ENCODE measurements around the gene MYO9B. TPM values are rescaled to one million over a fixed set of nuclear protein-coding genes. Genes with fewer than 3 reads are reported as not detected.
A peak's percentile ranks its signal among the peaks of the same experiment; 100 is the strongest.

The MYO9B gene
- total and polyA plus RNA-seq, 2 of the 13 experiments (the other 11 are each of a cell fraction or from before 2014, with no cell fraction given): 18.0 to 18.3 TPM

- TF ChIP-seq ZNF615 (CRISPR knock-in tag; IDR thresholded peaks at IDR 0.05; ENCODE audit: borderline replicate concordance): no peak
- TF ChIP-seq, protein P1, sequence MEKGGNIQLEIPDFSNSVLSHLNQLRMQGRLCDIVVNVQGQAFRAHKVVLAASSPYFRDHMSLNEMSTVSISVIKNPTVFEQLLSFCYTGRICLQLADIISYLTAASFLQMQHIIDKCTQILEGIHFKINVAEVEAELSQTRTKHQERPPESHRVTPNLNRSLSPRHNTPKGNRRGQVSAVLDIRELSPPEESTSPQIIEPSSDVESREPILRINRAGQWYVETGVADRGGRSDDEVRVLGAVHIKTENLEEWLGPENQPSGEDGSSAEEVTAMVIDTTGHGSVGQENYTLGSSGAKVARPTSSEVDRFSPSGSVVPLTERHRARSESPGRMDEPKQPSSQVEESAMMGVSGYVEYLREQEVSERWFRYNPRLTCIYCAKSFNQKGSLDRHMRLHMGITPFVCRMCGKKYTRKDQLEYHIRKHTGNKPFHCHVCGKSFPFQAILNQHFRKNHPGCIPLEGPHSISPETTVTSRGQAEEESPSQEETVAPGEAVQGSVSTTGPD (CRISPR knock-in tag; IDR thresholded peaks at IDR 0.05): no peak
- peak; percentile 12; the same call in 1 of the 2 replicates for TF ChIP-seq ETV5 (CRISPR knock-in tag; IDR thresholded peaks at IDR 0.05; ENCODE audit: borderline replicate concordance)
- TF ChIP-seq ARHGAP35 (CRISPR knock-in tag; IDR thresholded peaks at IDR 0.05; ENCODE audit: borderline replicate concordance): no peak
- TF ChIP-seq ZNF564 (CRISPR knock-in tag; IDR thresholded peaks at IDR 0.05): no peak
- no peak for TF ChIP-seq ZNF570 (CRISPR knock-in tag; IDR thresholded peaks at IDR 0.05; ENCODE audit: borderline replicate concordance)
- TF ChIP-seq HNF4A (CRISPR knock-in tag; IDR thresholded peaks at IDR 0.05): peak; percentile 81
- TF ChIP-seq ZSCAN9 (CRISPR knock-in tag; IDR thresholded peaks at IDR 0.05; ENCODE audit: borderline replicate concordance): peak; percentile 57; the same call in 1 of the 2 replicates
- no peak for TF ChIP-seq LCORL (IDR thresholded peaks at IDR 0.05)
- TF ChIP-seq LCORL (CRISPR knock-in tag; IDR thresholded peaks at IDR 0.05): peak; percentile 24; the same call in 1 of the 2 replicates
- TF ChIP-seq ZNF101 (CRISPR knock-in tag; IDR thresholded peaks at IDR 0.05; ENCODE audit: borderline replicate concordance, low read depth): no peak
- TF ChIP-seq ZBTB1 (CRISPR knock-in tag; IDR thresholded peaks at IDR 0.05; ENCODE audit: borderline replicate concordance): no peak
- TF ChIP-seq PLRG1 (conservative IDR thresholded peaks at IDR 0.05): no peak
- no peak for TF ChIP-seq ZNF724P (CRISPR knock-in tag; IDR thresholded peaks at IDR 0.05; ENCODE audit: borderline replicate concordance)
- no peak for TF ChIP-seq FIP1L1 (IDR thresholded peaks at IDR 0.05; ENCODE audit: borderline replicate concordance, insufficient read depth, low read depth, low read length)
- TF ChIP-seq NFYC (CRISPR knock-in tag; IDR thresholded peaks at IDR 0.05): no peak
- no peak for TF ChIP-seq SP140L (CRISPR knock-in tag; IDR thresholded peaks at IDR 0.05; ENCODE audit: borderline replicate concordance)
- no peak for TF ChIP-seq ZNF160 (CRISPR knock-in tag; IDR thresholded peaks at IDR 0.05)
- TF ChIP-seq, protein P2, sequence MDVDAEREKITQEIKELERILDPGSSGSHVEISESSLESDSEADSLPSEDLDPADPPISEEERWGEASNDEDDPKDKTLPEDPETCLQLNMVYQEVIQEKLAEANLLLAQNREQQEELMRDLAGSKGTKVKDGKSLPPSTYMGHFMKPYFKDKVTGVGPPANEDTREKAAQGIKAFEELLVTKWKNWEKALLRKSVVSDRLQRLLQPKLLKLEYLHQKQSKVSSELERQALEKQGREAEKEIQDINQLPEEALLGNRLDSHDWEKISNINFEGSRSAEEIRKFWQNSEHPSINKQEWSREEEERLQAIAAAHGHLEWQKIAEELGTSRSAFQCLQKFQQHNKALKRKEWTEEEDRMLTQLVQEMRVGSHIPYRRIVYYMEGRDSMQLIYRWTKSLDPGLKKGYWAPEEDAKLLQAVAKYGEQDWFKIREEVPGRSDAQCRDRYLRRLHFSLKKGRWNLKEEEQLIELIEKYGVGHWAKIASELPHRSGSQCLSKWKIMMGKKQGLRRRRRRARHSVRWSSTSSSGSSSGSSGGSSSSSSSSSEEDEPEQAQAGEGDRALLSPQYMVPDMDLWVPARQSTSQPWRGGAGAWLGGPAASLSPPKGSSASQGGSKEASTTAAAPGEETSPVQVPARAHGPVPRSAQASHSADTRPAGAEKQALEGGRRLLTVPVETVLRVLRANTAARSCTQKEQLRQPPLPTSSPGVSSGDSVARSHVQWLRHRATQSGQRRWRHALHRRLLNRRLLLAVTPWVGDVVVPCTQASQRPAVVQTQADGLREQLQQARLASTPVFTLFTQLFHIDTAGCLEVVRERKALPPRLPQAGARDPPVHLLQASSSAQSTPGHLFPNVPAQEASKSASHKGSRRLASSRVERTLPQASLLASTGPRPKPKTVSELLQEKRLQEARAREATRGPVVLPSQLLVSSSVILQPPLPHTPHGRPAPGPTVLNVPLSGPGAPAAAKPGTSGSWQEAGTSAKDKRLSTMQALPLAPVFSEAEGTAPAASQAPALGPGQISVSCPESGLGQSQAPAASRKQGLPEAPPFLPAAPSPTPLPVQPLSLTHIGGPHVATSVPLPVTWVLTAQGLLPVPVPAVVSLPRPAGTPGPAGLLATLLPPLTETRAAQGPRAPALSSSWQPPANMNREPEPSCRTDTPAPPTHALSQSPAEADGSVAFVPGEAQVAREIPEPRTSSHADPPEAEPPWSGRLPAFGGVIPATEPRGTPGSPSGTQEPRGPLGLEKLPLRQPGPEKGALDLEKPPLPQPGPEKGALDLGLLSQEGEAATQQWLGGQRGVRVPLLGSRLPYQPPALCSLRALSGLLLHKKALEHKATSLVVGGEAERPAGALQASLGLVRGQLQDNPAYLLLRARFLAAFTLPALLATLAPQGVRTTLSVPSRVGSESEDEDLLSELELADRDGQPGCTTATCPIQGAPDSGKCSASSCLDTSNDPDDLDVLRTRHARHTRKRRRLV (CRISPR knock-in tag; IDR thresholded peaks at IDR 0.05): no peak
- TF ChIP-seq ZNF766 (CRISPR knock-in tag; IDR thresholded peaks at IDR 0.05; ENCODE audit: borderline replicate concordance): no peak
- TF ChIP-seq KMT2A (CRISPR knock-in tag; IDR thresholded peaks at IDR 0.05): peak; percentile 69
- 0 out of 2 replicates have a peak, but pooled peaks have one; percentile 25 for TF ChIP-seq ZNF746 (CRISPR knock-in tag; IDR thresholded peaks at IDR 0.05)
- TF ChIP-seq, protein P3, sequence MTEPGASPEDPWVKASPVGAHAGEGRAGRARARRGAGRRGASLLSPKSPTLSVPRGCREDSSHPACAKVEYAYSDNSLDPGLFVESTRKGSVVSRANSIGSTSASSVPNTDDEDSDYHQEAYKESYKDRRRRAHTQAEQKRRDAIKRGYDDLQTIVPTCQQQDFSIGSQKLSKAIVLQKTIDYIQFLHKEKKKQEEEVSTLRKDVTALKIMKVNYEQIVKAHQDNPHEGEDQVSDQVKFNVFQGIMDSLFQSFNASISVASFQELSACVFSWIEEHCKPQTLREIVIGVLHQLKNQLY (CRISPR knock-in tag; IDR thresholded peaks at IDR 0.05): no peak
- TF ChIP-seq GABPA (IDR thresholded peaks at IDR 0.05; ENCODE audit: low read depth, low read length): no peak
- peak; percentile 28; the same call in 1 of the 2 replicates for TF ChIP-seq GABPA (CRISPR knock-in tag; IDR thresholded peaks at IDR 0.05; ENCODE audit: low read depth)
- TF ChIP-seq ZNF740 (CRISPR knock-in tag; IDR thresholded peaks at IDR 0.05): 0 out of 2 replicates have a peak, but pooled peaks have one; percentile 41
These were observed 22.1 kb downstream of the MYO9B start (continued) for GRCh38 chr19:17097593-17098126.
